Measurements from ENCODE around the gene EGLN3. TPM values are rescaled to one million over a fixed set of nuclear protein-coding genes. Genes with fewer than 3 reads are reported as not detected.

The EGLN3 gene
- total RNA-seq, 1 experiment from 2014 or later = 9.5 TPM

- TF ChIP-seq, protein P1, sequence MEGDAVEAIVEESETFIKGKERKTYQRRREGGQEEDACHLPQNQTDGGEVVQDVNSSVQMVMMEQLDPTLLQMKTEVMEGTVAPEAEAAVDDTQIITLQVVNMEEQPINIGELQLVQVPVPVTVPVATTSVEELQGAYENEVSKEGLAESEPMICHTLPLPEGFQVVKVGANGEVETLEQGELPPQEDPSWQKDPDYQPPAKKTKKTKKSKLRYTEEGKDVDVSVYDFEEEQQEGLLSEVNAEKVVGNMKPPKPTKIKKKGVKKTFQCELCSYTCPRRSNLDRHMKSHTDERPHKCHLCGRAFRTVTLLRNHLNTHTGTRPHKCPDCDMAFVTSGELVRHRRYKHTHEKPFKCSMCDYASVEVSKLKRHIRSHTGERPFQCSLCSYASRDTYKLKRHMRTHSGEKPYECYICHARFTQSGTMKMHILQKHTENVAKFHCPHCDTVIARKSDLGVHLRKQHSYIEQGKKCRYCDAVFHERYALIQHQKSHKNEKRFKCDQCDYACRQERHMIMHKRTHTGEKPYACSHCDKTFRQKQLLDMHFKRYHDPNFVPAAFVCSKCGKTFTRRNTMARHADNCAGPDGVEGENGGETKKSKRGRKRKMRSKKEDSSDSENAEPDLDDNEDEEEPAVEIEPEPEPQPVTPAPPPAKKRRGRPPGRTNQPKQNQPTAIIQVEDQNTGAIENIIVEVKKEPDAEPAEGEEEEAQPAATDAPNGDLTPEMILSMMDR (IDR thresholded peaks at IDR 0.05; ENCODE audit: insufficient read depth in 1 of 2, low read depth in 1 of 2, low read length in 1 of 2, severe bottlenecking in 1 of 2, unreplicated experiment in 1 of 2) = no peak
- Histone ChIP-seq H3K27me3 (replicated peaks; ENCODE audit: control insufficient read depth, insufficient read depth, low read length) (no peaks in the 10 kb centered on the region), H3K4me3 (ENCODE audit: low read depth, low read length) (no peak overlapping the region), H3K9me3 (no peaks in the 10 kb centered on the region), H3K36me3 (ENCODE audit: control insufficient read depth, insufficient read depth, low read length) (no peaks in the 10 kb centered on the region), H3K4me1 (peaks cover 7% of the 10 kb centered on the region)
- ChIA-PET POLR2A (no interaction called here), CTCF (no interaction called here)
- no peak overlapping the region for H3K4me3 Mint-ChIP-seq (ENCODE audit: unreplicated experiment)
- H3K27ac Mint-ChIP-seq (ENCODE audit: unreplicated experiment) = no peak overlapping the region
- no peak for DNase-seq
- H3K36me3 Mint-ChIP-seq (ENCODE audit: insufficient read depth, unreplicated experiment) = peaks cover 6% of the 10 kb centered on the region
- H3K27me3 Mint-ChIP-seq (ENCODE audit: insufficient read depth, unreplicated experiment) = no peaks in the 10 kb centered on the region
- H3K4me1 Mint-ChIP-seq (ENCODE audit: low read depth, unreplicated experiment) = peaks cover 13% of the 10 kb centered on the region
- intact Hi-C loops (cut with micrococcal nuclease; ENCODE audit: unreplicated experiment) = no loop called here
- no TSS peak for BruUV-seq (replicated peaks)
- H3K9me3 Mint-ChIP-seq (ENCODE audit: unreplicated experiment) = no peaks in the 10 kb centered on the region
Observed at GRCh38 chr14:33933386-33933933, 17.4 kb downstream of the EGLN3 start.

DNA sequence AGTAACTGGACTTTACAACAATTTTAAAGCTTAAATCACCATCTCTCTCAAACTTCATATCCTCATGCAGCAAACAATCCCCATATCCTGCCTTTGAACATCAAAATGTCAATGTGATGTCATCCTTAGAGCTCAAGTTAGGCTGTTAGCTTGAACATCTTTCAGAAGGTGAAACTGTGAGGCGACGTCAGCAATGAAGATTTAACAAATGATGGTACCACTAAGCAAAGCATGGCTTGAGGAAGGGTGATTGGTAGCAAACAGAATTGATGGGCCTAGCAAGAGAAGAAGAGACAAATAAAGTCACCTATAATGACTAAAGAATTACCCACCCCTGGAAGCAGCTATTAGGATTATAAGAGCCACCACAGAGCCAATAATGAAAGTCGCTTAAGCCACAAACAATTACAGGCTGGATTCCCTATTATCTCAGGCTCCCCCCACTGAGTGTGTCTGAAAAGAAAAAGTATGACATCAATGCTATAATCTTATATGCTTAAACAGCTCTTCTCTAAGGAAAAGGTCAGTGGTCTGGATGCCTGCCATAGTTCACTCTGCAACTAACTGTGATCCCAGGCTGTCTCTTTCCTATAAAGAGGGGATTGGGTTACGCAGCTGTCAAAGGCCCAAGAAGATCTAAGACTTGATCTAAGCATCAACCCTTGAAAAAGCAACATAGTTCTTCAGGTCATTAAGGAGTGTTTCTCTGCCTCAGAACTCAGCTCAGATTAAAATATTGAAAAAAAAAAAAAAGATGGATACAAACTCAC lies 18.1 kb downstream of the EGLN3 start:
- H3K4me1 ChIP-seq = peaks cover 9% of the 10 kb centered on the region
- Mint-ChIP-seq H3K27ac (ENCODE audit: unreplicated experiment) (no peak overlapping the region), H3K4me1 (ENCODE audit: low read depth, unreplicated experiment) (peaks cover 13% of the 10 kb centered on the region), H3K36me3 (ENCODE audit: insufficient read depth, unreplicated experiment) (peaks cover 6% of the 10 kb centered on the region), H3K4me3 (ENCODE audit: unreplicated experiment) (no peak overlapping the region), H3K27me3 (ENCODE audit: insufficient read depth, unreplicated experiment) (no peaks in the 10 kb centered on the region), H3K9me3 (ENCODE audit: unreplicated experiment) (no peaks in the 10 kb centered on the region)
- no peaks in the 10 kb centered on the region for H3K9me3 ChIP-seq
- H3K27me3 ChIP-seq (replicated peaks; ENCODE audit: control insufficient read depth, insufficient read depth, low read length) = no peaks in the 10 kb centered on the region
- no peak overlapping the region for H3K4me3 ChIP-seq (ENCODE audit: low read depth, low read length)
- ChIA-PET CTCF (no interaction called here), POLR2A (no interaction called here)
- BruUV-seq (replicated peaks) = no TSS peak
- no peaks in the 10 kb centered on the region for H3K36me3 ChIP-seq (ENCODE audit: control insufficient read depth, insufficient read depth, low read length)
- TF ChIP-seq, protein P1 (IDR thresholded peaks at IDR 0.05; ENCODE audit: insufficient read depth in 1 of 2, low read depth in 1 of 2, low read length in 1 of 2, severe bottlenecking in 1 of 2, unreplicated experiment in 1 of 2) = no peak
- intact Hi-C loops (cut with micrococcal nuclease; ENCODE audit: unreplicated experiment) = no loop called here
- DNase-seq = no peak

- POLR2A ChIA-PET = no interaction called here
- no peaks in the 10 kb centered on the region for H3K9me3 ChIP-seq
Observed at GRCh38 chr14:33932033-33932432, 18.8 kb downstream of the EGLN3 start.

More at GRCh38 chr14:33932033-33932432, 18.8 kb downstream of the EGLN3 start:
- Mint-ChIP-seq H3K4me3 (ENCODE audit: unreplicated experiment) (no peak overlapping the region), H3K4me1 (ENCODE audit: low read depth, unreplicated experiment) (peaks cover 13% of the 10 kb centered on the region), H3K9me3 (ENCODE audit: unreplicated experiment) (no peaks in the 10 kb centered on the region), H3K27ac (ENCODE audit: unreplicated experiment) (no peak overlapping the region), H3K27me3 (ENCODE audit: insufficient read depth, unreplicated experiment) (no peaks in the 10 kb centered on the region), H3K36me3 (ENCODE audit: insufficient read depth, unreplicated experiment) (peaks cover 6% of the 10 kb centered on the region)
- Histone ChIP-seq H3K4me1 (peaks cover 9% of the 10 kb centered on the region), H3K27me3 (replicated peaks; ENCODE audit: control insufficient read depth, insufficient read depth, low read length) (no peaks in the 10 kb centered on the region), H3K4me3 (ENCODE audit: low read depth, low read length) (no peak overlapping the region), H3K36me3 (ENCODE audit: control insufficient read depth, insufficient read depth, low read length) (no peaks in the 10 kb centered on the region)
- TF ChIP-seq, protein P1 (IDR thresholded peaks at IDR 0.05; ENCODE audit: insufficient read depth in 1 of 2, low read depth in 1 of 2, low read length in 1 of 2, severe bottlenecking in 1 of 2, unreplicated experiment in 1 of 2) = no peak
- no TSS peak for BruUV-seq (replicated peaks)
- DNase-seq = no peak
- CTCF ChIA-PET = no interaction called here
- intact Hi-C loops (cut with micrococcal nuclease; ENCODE audit: unreplicated experiment) = no loop called here

All from Caco-2 (cell line).